Measurements from ENCODE around the gene PSAPL1.

GRCh38 chr4:7418131-7418943 lies 16.4 kb downstream of the PSAPL1 start:
- TF ChIP-seq CTCF (conservative IDR thresholded peaks at IDR 0.05 in 1 of 2, IDR thresholded peaks at IDR 0.05 in 1 of 2; ENCODE audit: low read depth in 1 of 2, low read length in 2 of 2): no peak
- TF ChIP-seq EZH2 (IDR thresholded peaks at IDR 0.05; ENCODE audit: low read length, missing control alignments): no peak
